Neural cell (in vitro differentiated cells): ENCODE data around the gene SCGB3A1. TPM values are rescaled to one million over a fixed set of nuclear protein-coding genes. Genes with fewer than 3 reads are reported as not detected.

Experiments
- H2AFZ ChIP-seq: fragments of 200-600, 300-800 bp; sonication (generic), shearing (Covaris generic); 2 replicates; pipeline ENCODE4 v1.6.0; 2014; ENCODE audit warnings: low read depth, mild to moderate bottlenecking, antibody characterized with exemption, low read length, moderate library complexity
- H3F3A ChIP-seq: fragments of 200-600 bp; shearing (Covaris generic); 2 replicates; pipeline ENCODE4 v1.6.1; 2016; ENCODE audit warnings: mild to moderate bottlenecking, moderate library complexity, mixed read lengths, antibody characterized with exemption, low read length; ENCODE audit not compliant: insufficient read depth, poor library complexity, severe bottlenecking
- H3K27ac ChIP-seq: fragments of 200-600, 300-800 bp; sonication (generic), shearing (Covaris generic); 2 replicates; pipeline ENCODE4 v1.5.1; 2014; ENCODE audit warnings: mild to moderate bottlenecking, low read length, moderate library complexity
- H3K27me3 ChIP-seq: fragments of 300-800, 200-600 bp; sonication (generic), shearing (Covaris generic); 2 replicates; pipeline ENCODE4 v1.6.0; 2014; ENCODE audit warnings: mild to moderate bottlenecking, low read depth, low read length, moderate library complexity; ENCODE audit not compliant: insufficient read depth
- H3K36me3 ChIP-seq: fragments of 300-800, 200-600 bp; sonication (generic), shearing (Covaris generic); 2 replicates; pipeline ENCODE4 v1.5.1; 2014; ENCODE audit warnings: mild to moderate bottlenecking, antibody characterized with exemption, low read length, moderate library complexity; ENCODE audit not compliant: insufficient read depth
- H3K4me2 ChIP-seq: fragments of 300-800, 200-600 bp; sonication (generic), shearing (Covaris generic); 2 replicates; pipeline ENCODE4 v1.6.0; 2014; ENCODE audit warnings: mild to moderate bottlenecking, low read length
- H3K4me3 ChIP-seq: fragments of 300-800, 200-600 bp; sonication (generic), shearing (Covaris generic); 2 replicates; pipeline ENCODE4 v1.5.1; 2014; ENCODE audit warnings: mild to moderate bottlenecking, low read length, moderate library complexity
- H3K79me2 ChIP-seq: fragments of 200-600 bp; shearing (Covaris generic); replicated peaks from 2 replicates; pipeline ENCODE4 v1.6.0; 2014; ENCODE audit warnings: mild to moderate bottlenecking, low read length, moderate library complexity; ENCODE audit not compliant: insufficient read depth
- H3K9ac ChIP-seq: fragments of 300-800, 200-600 bp; sonication (generic), shearing (Covaris generic); 2 replicates; pipeline ENCODE4 v1.6.1; 2016; ENCODE audit warnings: mild to moderate bottlenecking, low read length, mixed read lengths
- H3K9me2 ChIP-seq: fragments of 200-600 bp; shearing (Covaris generic); 2 replicates; pipeline ENCODE4 v1.6.1; 2016; ENCODE audit warnings: mild to moderate bottlenecking, low read length, mixed read lengths; ENCODE audit not compliant: insufficient read depth
- H3K9me3 ChIP-seq: fragments of 200-600, 300-800 bp; sonication (generic), shearing (Covaris generic); 2 replicates; pipeline ENCODE4 v1.6.1; 2016; ENCODE audit warnings: mild to moderate bottlenecking, mixed run types, low read length, moderate library complexity, mixed read lengths
- H4K20me1 ChIP-seq: fragments of 200-600 bp; shearing (Covaris generic); 2 replicates; pipeline ENCODE4 v1.6.1; 2016; ENCODE audit warnings: mild to moderate bottlenecking, mixed run types; ENCODE audit not compliant: insufficient read depth
- CTCF ChIP-seq: fragments of 450-650 bp; IDR thresholded peaks from 2 replicates; pipeline ENCODE4 v1.5.1; 2014; ENCODE audit warnings: antibody characterized with exemption, mild to moderate bottlenecking, moderate library complexity; ENCODE audit not compliant: poor library complexity, severe bottlenecking
- EP300 ChIP-seq: fragments of 450-650 bp; conservative IDR thresholded peaks from 2 replicates; pipeline ENCODE4 v1.6.1; 2014; ENCODE audit warnings: antibody characterized with exemption, mild to moderate bottlenecking, moderate library complexity; ENCODE audit not compliant: poor library complexity, severe bottlenecking
- EZH2 ChIP-seq: fragments of 200-600, 300-800 bp; shearing (Covaris generic), sonication (generic); IDR thresholded peaks from 2 replicates; pipeline ENCODE4 v1.6.1; 2014; ENCODE audit warnings: antibody characterized with exemption, low read length, borderline replicate concordance, mild to moderate bottlenecking; ENCODE audit not compliant: insufficient read depth, poor library complexity, severe bottlenecking
- MXI1 ChIP-seq: fragments of 450-650 bp; conservative IDR thresholded peaks from 2 replicates; pipeline ENCODE4 v1.6.1; 2014; ENCODE audit warnings: antibody characterized with exemption, mild to moderate bottlenecking; ENCODE audit not compliant: poor library complexity, severe bottlenecking
- POLR2AphosphoS5 ChIP-seq: IDR thresholded peaks from 2 replicates; pipeline ENCODE4 v1.6.1; 2012
- RAD21 ChIP-seq: fragments of 450-650 bp; conservative IDR thresholded peaks from 2 replicates; pipeline ENCODE4 v1.6.1; 2014; ENCODE audit warnings: antibody characterized with exemption, mild to moderate bottlenecking, moderate library complexity
- REST ChIP-seq: IDR thresholded peaks from 2 replicates; pipeline ENCODE4 v1.6.1; 2012; ENCODE audit warnings: borderline replicate concordance
- SMC3 ChIP-seq: fragments of 450-650 bp; conservative IDR thresholded peaks from 2 replicates; pipeline ENCODE4 v1.6.1; 2014; ENCODE audit warnings: antibody characterized with exemption, mild to moderate bottlenecking, moderate library complexity; ENCODE audit not compliant: poor library complexity
- TAF1 ChIP-seq: IDR thresholded peaks from 2 replicates; pipeline ENCODE4 v1.6.1; 2012; ENCODE audit warnings: low read depth
- polyA plus RNA-seq: library from polyadenylated mRNA; depleted of rRNA; stranded (reverse); fragments of >200 nt; gene quantifications from 2 replicates; pipeline ENCODE4 v1.2.3, GENCODE V29; 2014

SCGB3A1 gene
- polyA plus RNA-seq, 1 donor from 2014 or later, result not detected

- H3K4me3 ChIP-seq, result no peak overlapping the region
- H3K9me2 ChIP-seq, result no peaks in the 10 kb centered on the region
- TF ChIP-seq EZH2 (no peak), CTCF (no peak), SMC3 (no peak), POLR2AphosphoS5 (no peak), MXI1 (no peak), TAF1 (no peak), EP300 (no peak), RAD21 (no peak), REST (no peak)
- H3K4me2 ChIP-seq, result no peak overlapping the region
- no peak overlapping the region for H2AFZ ChIP-seq
- no peaks in the 10 kb centered on the region for H3K79me2 ChIP-seq
- H3F3A ChIP-seq, result no peaks in the 10 kb centered on the region
- H3K9ac ChIP-seq, result no peak overlapping the region
- no peaks in the 10 kb centered on the region for H3K9me3 ChIP-seq
- no peaks in the 10 kb centered on the region for H4K20me1 ChIP-seq
- no peak overlapping the region for H3K27ac ChIP-seq
- no peaks in the 10 kb centered on the region for H3K36me3 ChIP-seq
- no peaks in the 10 kb centered on the region for H3K27me3 ChIP-seq
Measured at GRCh38 chr5:180611140-180611850, 20.0 kb upstream of the SCGB3A1 start.

- no peak overlapping the region for H3K27ac ChIP-seq
- no peaks in the 10 kb centered on the region for H3F3A ChIP-seq
- no peak overlapping the region for H3K4me3 ChIP-seq
- H3K79me2 ChIP-seq, result no peaks in the 10 kb centered on the region
- no peak overlapping the region for H3K9ac ChIP-seq
- H3K9me3 ChIP-seq, result no peaks in the 10 kb centered on the region
- no peaks in the 10 kb centered on the region for H3K27me3 ChIP-seq
- H4K20me1 ChIP-seq, result no peaks in the 10 kb centered on the region
- TF ChIP-seq RAD21, result no peak
- no peak for TF ChIP-seq CTCF
- no peak for TF ChIP-seq MXI1
- no peak for TF ChIP-seq TAF1
- no peak for TF ChIP-seq SMC3
- TF ChIP-seq POLR2AphosphoS5, result no peak
- no peak for TF ChIP-seq REST
- no peak for TF ChIP-seq EP300
- TF ChIP-seq EZH2, result no peak
- H3K9me2 ChIP-seq, result no peaks in the 10 kb centered on the region
- no peak overlapping the region for H2AFZ ChIP-seq
- no peaks in the 10 kb centered on the region for H3K36me3 ChIP-seq
- no peak overlapping the region for H3K4me2 ChIP-seq
Measured at GRCh38 chr5:180609817-180610550, 18.7 kb upstream of the SCGB3A1 start.
